ENCODE data around the gene KCND2.
"Not testable (repeated sequence)": the region's sequence is repeated elsewhere in the genome, so short reads cannot be mapped to it uniquely, and the experiment has no call there.

DNA sequence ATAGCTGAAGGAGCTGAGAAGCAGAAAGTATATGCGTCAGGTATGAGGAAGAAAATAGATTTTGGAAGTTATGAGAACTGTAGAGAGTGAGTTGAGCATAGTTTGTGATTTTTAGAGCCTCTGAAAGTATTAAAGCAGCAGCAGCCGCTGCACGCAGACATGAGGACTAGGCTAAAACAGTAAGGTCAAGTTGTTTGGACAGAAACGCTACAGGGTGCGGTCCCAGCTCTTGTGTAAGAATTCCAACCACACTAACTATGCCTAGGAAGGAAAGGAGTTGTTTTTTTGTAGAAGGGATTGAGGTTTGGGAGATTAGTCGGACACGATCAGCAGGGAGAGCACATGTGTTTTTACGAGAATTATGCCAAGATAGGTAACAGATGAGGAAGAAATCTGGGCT, 506.1 kb downstream of the KCND2 start:
- TF ChIP-seq, protein P1, sequence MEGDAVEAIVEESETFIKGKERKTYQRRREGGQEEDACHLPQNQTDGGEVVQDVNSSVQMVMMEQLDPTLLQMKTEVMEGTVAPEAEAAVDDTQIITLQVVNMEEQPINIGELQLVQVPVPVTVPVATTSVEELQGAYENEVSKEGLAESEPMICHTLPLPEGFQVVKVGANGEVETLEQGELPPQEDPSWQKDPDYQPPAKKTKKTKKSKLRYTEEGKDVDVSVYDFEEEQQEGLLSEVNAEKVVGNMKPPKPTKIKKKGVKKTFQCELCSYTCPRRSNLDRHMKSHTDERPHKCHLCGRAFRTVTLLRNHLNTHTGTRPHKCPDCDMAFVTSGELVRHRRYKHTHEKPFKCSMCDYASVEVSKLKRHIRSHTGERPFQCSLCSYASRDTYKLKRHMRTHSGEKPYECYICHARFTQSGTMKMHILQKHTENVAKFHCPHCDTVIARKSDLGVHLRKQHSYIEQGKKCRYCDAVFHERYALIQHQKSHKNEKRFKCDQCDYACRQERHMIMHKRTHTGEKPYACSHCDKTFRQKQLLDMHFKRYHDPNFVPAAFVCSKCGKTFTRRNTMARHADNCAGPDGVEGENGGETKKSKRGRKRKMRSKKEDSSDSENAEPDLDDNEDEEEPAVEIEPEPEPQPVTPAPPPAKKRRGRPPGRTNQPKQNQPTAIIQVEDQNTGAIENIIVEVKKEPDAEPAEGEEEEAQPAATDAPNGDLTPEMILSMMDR (IDR thresholded peaks at IDR 0.05; ENCODE audit: low read length): not testable (repeated sequence)
- not testable (repeated sequence) for TF ChIP-seq EZH2 (IDR thresholded peaks at IDR 0.05; ENCODE audit: borderline replicate concordance, low read length)
